Measurements from ENCODE around the gene GTF3C2.

GTF3C2 gene

DNA sequence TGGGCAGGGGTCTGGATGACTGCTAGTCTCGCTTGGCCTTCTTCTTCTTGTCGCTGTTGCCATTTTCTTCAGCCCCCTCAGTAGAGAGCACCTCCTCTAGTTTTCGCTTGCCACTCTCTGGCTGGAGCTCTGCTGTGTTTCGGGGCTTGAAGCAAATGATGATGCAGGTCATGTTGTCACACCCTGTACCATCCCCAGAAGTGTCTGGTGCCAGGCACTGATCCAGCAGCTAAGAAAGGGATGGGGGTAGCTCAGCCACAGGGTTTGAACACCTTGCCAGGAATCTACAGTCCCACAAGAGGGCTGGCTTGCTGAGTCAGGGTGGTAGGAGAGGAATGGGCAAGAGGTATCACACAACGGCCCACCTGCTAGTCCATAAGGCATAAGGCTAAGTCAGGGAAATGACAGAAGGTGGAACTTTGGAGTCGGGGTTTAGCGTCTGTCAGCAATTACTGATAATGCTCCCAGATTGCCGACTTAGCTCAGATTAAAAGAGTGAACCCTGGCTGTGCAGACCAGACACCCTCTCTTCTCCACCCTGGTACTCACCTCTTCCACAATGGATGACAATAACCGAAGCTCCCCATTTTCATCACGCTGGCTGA lies 25.1 kb upstream of the GTF3C2 start:
- TF ChIP-seq, protein P1, sequence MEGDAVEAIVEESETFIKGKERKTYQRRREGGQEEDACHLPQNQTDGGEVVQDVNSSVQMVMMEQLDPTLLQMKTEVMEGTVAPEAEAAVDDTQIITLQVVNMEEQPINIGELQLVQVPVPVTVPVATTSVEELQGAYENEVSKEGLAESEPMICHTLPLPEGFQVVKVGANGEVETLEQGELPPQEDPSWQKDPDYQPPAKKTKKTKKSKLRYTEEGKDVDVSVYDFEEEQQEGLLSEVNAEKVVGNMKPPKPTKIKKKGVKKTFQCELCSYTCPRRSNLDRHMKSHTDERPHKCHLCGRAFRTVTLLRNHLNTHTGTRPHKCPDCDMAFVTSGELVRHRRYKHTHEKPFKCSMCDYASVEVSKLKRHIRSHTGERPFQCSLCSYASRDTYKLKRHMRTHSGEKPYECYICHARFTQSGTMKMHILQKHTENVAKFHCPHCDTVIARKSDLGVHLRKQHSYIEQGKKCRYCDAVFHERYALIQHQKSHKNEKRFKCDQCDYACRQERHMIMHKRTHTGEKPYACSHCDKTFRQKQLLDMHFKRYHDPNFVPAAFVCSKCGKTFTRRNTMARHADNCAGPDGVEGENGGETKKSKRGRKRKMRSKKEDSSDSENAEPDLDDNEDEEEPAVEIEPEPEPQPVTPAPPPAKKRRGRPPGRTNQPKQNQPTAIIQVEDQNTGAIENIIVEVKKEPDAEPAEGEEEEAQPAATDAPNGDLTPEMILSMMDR (IDR thresholded peaks at IDR 0.05; ENCODE audit: low read depth, low read length, missing control alignments), result no peak
- DNase-seq (ENCODE audit: extremely low read depth, low read depth), result no peak
- no peak overlapping the region for H3K4me3 ChIP-seq (replicated peaks; ENCODE audit: low read depth, low read length)

DNA sequence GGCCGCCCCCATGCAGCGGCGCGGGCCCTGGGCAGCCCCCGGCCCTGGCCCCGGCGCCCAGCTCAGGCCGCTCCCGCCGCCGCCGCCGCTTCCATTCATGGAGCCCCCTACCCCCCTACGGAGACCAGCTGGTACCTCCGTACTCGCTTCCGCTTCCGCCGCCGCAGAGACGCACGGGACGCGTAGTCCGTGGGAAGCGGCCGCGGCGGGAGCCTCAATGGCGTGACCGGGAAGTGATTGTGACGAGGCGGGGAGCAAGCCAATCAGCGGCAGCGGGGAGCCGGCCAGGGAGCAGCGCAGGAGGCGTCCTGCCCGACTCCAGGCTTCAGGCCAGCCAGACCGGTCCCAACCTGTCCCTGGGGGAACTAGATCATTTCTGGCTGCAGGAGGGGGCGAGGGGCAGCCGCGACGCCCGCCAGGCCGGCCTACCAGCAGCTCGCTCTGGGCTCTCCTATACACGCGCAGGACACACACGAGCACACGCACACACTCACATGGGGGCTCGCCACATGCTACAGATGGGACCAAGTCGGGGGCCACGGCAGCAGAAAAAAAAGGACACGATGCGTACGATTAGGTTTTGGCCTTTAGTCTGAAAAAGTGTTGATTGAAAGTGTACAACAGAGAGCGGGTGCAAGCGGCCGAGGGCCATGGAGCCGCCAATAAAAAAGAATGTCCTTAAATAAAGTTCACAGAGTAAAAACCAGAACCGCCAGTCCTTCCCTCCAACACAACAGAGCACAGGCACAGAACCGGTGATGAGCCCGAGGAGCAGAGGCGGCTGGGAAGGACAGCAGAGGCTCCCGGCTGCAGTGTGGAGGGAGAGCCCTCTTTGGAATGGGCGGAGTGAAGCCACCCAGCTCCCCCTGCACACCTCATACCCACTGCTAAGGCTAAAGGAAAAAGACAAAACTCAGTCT lies 24.3 kb upstream of the GTF3C2 start, which contains the start of gene ZNF513:
Gene ZNF513, minus strand, starts transcription at position 109 of the 920 bp plus-strand sequence. CDS start 208 bp downstream, outside the sequence.
- peak within 1 kb of the TSS; percentile 57 for H3K4me3 ChIP-seq (replicated peaks; ENCODE audit: low read depth, low read length)
- TF ChIP-seq, protein P1 (IDR thresholded peaks at IDR 0.05; ENCODE audit: low read depth, low read length, missing control alignments), result no peak
- DNase-seq (ENCODE audit: extremely low read depth, low read depth), result peak; percentile 81

DNA sequence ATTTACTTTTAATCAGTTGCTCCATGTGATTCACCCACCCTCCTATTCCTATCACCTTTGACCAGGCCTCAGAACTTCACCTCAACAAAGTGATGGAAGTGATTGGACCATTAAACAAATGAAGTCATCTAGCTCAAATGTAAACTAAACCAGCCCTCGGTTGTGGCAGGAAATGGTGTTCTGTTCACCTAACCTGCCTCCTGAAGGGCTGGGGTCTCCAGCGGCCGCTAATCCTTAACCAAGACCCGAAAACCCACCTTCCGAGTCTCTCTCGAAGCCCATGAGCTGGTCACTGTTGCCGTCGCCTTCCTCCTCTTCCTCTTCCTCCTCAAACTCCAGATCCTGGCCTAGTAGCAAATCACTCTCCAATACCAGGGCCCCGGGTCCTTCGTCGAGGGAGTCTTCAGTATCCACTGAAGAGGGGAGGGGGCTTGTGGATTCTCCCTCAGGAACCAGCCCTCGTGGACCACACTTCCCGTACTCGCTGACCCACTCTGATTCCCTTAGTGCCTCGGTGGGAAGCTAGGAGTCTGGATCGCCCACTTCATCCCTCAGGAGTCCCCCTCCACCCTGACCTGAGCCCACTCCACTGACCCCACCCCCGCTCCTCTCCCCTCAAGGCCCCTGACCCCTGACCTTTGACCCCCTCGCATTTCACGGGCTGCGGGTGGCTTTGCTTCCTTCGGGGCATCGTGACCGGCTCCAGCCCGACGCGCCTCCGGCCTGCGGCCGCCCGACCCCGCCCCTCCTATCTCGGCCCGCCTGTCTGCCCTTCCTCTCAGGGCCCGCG lies 23.5 kb upstream of the GTF3C2 start:
- H3K4me3 ChIP-seq (replicated peaks; ENCODE audit: low read depth, low read length), result peak overlapping the region; percentile 57
- DNase-seq (ENCODE audit: extremely low read depth, low read depth), result no peak
- TF ChIP-seq, protein P1 (IDR thresholded peaks at IDR 0.05; ENCODE audit: low read depth, low read length, missing control alignments), result no peak

DNA sequence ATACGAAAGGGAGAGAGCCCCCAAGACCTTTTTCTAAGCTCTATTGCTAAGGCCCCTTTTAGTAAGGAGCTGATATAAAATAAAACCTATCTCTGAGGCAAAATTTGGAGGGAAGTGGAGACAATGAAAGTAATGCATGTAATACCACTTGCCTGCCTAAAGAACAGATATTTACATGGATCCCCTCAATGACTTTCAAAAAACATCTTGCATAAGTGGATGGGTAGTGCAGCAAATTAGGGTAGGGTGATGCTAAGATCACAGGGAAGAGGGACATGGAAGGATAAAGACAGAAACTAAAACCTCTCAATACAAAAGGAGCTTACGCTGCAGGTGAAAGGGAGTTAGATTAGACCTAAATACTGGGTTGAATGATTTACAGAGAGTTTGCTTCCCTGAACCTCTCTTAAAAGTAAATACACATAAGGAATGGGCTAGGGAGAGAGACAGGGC lies 22.8 kb upstream of the GTF3C2 start:
- TF ChIP-seq, protein P1 (IDR thresholded peaks at IDR 0.05; ENCODE audit: low read depth, low read length, missing control alignments), result no peak
- H3K4me3 ChIP-seq (replicated peaks; ENCODE audit: low read depth, low read length), result peak overlapping the region; percentile 57

DNA sequence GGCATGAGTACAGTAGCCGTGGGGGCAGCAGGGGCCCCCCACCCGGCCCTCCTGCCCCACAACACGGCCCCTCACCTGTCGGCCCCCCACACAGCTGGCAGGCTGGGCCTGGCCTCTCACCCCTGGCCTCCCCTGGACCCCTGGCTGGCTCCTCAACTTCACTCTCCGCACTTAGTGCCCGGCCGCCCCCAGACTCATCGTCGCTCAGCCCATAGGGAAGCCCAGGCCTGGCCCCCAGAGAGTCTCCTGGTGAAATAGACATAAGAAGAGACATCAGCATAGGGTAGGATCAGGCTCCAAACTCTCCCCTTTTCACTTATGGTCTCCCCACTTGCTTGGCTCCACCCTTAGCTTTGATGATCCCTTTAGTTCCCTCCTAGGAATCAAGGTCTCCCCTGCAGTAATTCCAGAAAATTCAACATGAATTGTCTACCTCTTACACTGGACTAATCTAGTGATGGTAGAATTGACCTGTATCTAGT lies 22.3 kb upstream of the GTF3C2 start:
- TF ChIP-seq, protein P1 (IDR thresholded peaks at IDR 0.05; ENCODE audit: low read depth, low read length, missing control alignments), result no peak
- H3K4me3 ChIP-seq (replicated peaks; ENCODE audit: low read depth, low read length), result 0 out of 2 replicates have a peak overlapping the region, but pooled peaks have one; percentile 57
- DNase-seq (ENCODE audit: extremely low read depth, low read depth), result no peak

More for the DNA sequence above, 22.8 kb upstream of the GTF3C2 start:
- DNase-seq (ENCODE audit: extremely low read depth, low read depth), result no peak

DNA sequence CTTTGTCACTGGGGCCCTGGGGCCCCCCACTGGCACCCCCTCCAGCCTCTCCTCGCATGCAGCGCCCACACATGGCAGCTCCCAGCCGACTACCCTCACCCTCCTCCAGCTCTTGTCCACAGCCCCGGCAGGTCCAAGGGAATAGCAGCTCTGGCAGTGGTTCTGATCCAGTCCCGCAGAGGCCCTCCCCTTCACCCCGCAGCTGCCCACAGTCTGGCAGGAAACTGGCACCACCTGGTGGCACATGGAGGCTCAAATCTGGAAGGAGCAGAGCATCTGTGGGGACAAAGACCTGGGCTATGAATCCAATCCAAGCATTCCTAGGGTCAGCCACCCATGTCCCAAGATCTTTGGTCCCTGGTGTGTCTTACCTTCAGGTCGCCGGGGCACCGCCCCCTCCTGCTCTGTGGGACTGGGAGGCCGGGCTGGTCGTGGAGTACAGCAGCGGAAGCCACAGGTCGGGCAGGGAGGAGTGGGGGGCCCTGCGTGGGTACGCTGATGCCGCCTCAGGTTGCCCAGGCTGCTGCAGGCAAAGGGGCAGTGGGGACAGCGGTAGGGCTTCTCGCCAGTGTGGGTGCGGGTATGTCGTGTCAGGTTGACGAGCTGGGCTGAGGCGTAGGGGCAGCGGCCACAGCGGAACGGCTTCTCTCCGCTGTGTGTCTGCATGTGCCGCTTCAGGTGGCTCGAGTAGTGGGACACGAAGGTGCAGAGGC lies 21.7 kb upstream of the GTF3C2 start:
- TF ChIP-seq, protein P1 (IDR thresholded peaks at IDR 0.05; ENCODE audit: low read depth, low read length, missing control alignments), result peak; percentile 16
- no peak overlapping the region for H3K4me3 ChIP-seq (replicated peaks; ENCODE audit: low read depth, low read length)
- no peak for DNase-seq (ENCODE audit: extremely low read depth, low read depth)
